Prostate gland (tissue), 2 donors: ENCODE measurements around the gene SH3TC2.

Source experiments
- CTCF ChIP-seq, 4 experiments: fragments of 200-600 bp in 2 of 4; fragments of 450-650 bp in 2 of 4; sonication (generic) in 2 of 4; IDR thresholded peaks; 1 replicate in 3 of 4; 2 replicates in 1 of 4; pipeline ENCODE4 v1.5.1; 2016 to 2019; ENCODE audit warnings: antibody characterized with exemption in 4 of 4, mild to moderate bottlenecking in 2 of 4, moderate library complexity in 2 of 4
- POLR2AphosphoS5 ChIP-seq: sonication (generic); formaldehyde crosslinking; IDR thresholded peaks from one replicate; pipeline ENCODE4 v1.6.1; 2017; ENCODE audit warnings: antibody characterized with exemption

- peak; percentile 67 for TF ChIP-seq POLR2AphosphoS5
- TF ChIP-seq CTCF (IDR thresholded peaks at IDR 0.05), result no peak
Observed at GRCh38 chr5:148986636-148987035, 76.2 kb downstream of the SH3TC2 start.
